ENCODE results near the gene ANGPTL2.

DNA sequence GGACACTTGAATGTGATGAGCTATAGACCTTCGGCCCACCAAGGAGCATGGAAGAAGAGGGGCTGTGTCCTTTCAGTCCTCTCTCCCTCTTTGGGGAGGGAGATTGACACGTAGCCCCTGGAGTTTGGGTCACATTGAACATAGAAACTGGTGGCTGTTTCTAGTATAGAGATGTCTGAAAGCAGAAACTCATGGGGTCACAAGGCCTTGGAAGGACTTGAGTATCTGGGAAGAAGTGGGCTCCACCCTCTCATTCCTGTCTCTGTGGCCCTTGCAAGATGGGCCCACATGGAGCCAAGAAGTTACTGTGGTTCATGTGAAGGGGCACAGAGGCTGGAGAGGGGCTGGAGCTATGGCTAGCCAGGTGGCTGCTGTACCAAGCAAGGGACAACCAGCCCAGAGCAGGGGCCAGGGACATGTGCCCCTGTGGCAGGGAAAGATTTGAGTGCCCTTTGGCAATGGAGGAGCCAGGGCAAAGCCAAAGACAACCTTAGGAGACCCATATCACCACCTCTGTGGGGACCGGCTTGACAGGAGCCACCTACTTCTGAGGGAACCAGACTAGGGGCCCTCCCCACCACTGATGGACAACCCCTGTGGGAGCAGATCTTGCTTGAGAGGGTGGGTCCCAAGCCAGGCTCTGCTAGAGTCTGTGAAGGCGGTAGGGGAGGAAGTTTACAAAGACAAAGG lies 12.8 kb upstream of the ANGPTL2 start:
- TF ChIP-seq, protein P1, sequence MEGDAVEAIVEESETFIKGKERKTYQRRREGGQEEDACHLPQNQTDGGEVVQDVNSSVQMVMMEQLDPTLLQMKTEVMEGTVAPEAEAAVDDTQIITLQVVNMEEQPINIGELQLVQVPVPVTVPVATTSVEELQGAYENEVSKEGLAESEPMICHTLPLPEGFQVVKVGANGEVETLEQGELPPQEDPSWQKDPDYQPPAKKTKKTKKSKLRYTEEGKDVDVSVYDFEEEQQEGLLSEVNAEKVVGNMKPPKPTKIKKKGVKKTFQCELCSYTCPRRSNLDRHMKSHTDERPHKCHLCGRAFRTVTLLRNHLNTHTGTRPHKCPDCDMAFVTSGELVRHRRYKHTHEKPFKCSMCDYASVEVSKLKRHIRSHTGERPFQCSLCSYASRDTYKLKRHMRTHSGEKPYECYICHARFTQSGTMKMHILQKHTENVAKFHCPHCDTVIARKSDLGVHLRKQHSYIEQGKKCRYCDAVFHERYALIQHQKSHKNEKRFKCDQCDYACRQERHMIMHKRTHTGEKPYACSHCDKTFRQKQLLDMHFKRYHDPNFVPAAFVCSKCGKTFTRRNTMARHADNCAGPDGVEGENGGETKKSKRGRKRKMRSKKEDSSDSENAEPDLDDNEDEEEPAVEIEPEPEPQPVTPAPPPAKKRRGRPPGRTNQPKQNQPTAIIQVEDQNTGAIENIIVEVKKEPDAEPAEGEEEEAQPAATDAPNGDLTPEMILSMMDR (IDR thresholded peaks at IDR 0.05; ENCODE audit: low read length): no peak
- TF ChIP-seq EZH2phosphoT487 (IDR thresholded peaks at IDR 0.05; ENCODE audit: low read length): no peak
